GM19193 (cell line): ENCODE measurements around the gene TMEM25.

Experiments used
- POLR2A ChIP-seq: IDR thresholded peaks from 4 replicates; pipeline ENCODE4 v1.6.1; 2011; ENCODE audit not compliant: insufficient read depth, insufficient read length; ENCODE audit errors: extremely low read depth

TMEM25 gene

GRCh38 chr11:118530683-118531596 lies at the start of gene TMEM25:
TSS of gene TMEM25 (plus strand) at chr11:118531192. CDS start at chr11:118531802, 610 bp downstream.
- TF ChIP-seq POLR2A, result no peak

- TF ChIP-seq POLR2A, result no peak
Measured at GRCh38 chr11:118484405-118484804, 46.6 kb upstream of the TMEM25 start.

GRCh38 chr11:118485273-118485672 lies 45.7 kb upstream of the TMEM25 start:
- no peak for TF ChIP-seq POLR2A

GRCh38 chr11:118488480-118489109 lies 42.4 kb upstream of the TMEM25 start:
- no peak for TF ChIP-seq POLR2A

GRCh38 chr11:118491041-118491440 lies 40.0 kb upstream of the TMEM25 start:
- TF ChIP-seq POLR2A, result no peak

- no peak for TF ChIP-seq POLR2A
Measured at GRCh38 chr11:118497831-118498230, 33.2 kb upstream of the TMEM25 start.

- TF ChIP-seq POLR2A, result no peak
Measured at GRCh38 chr11:118503216-118503615, 27.8 kb upstream of the TMEM25 start.

GRCh38 chr11:118511601-118512000 lies 19.4 kb upstream of the TMEM25 start:
- no peak for TF ChIP-seq POLR2A

- no peak for TF ChIP-seq POLR2A
Measured at GRCh38 chr11:118514103-118514502, 16.9 kb upstream of the TMEM25 start.

GRCh38 chr11:118519549-118519948 lies 11.4 kb upstream of the TMEM25 start:
- no peak for TF ChIP-seq POLR2A

- no peak for TF ChIP-seq POLR2A
Measured at GRCh38 chr11:118521892-118522311, 9.1 kb upstream of the TMEM25 start.

GRCh38 chr11:118522571-118523072 lies 8.4 kb upstream of the TMEM25 start:
- no peak for TF ChIP-seq POLR2A

- TF ChIP-seq POLR2A, result no peak
Measured at GRCh38 chr11:118524356-118524755, 6.6 kb upstream of the TMEM25 start.

GRCh38 chr11:118524757-118525470 lies 6.1 kb upstream of the TMEM25 start:
- no peak for TF ChIP-seq POLR2A

GRCh38 chr11:118526688-118527087 lies 4.3 kb upstream of the TMEM25 start:
- no peak for TF ChIP-seq POLR2A
